Measurements from ENCODE around the gene SCAMP5.

DNA sequence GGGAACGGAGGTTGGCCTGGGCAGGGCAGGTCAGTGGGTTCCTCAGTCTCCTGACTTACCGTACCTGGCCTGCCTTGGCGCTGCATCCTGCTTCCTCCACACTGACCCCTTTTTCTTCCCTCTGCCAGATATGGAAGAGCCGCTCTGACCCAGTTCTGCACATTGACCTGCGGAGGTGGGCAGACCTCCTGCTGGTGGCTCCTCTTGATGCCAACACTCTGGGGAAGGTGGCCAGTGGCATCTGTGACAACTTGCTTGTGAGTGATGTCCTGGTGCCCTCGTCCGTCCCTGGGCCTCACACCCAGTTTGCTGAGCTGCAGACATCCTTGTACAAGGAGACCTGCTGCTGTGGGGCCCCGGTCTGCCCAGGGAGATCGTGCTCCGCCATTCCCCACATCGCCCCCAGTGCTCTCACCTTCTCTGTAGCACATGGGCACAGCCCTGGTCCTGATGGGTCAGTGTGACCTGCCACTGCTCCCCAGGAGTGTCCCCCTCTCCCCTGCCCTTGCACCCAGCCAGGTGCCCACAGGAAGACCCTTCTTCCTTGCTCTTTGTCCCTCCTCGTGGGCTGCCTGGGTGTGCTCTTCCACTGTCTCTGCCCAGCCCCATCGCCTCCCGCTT is 49.0 kb downstream of the SCAMP5 start:
- no peak for TF ChIP-seq EZH2 (IDR thresholded peaks at IDR 0.05; ENCODE audit: low read length)
- no peak for TF ChIP-seq CTCF (optimal IDR thresholded peaks at IDR 0.05 in 1 of 3, IDR thresholded peaks at IDR 0.05 in 1 of 3, conservative IDR thresholded peaks at IDR 0.05 in 1 of 3; ENCODE audit: extremely low read depth in 1 of 3, insufficient read depth in 2 of 3, low read length in 3 of 3)

Measured in keratinocyte (primary cell).